AML-193 (cell line): Measurements from ENCODE around the gene OTUD6A.
"Not testable (repeated sequence)": the region's sequence is repeated elsewhere in the genome, so short reads cannot be mapped to it uniquely, and the experiment has no call there.

ENCODE experiments used
- DNase-seq, 2 experiments: peaks; one replicate each; lab custom pipeline; 2025; lab: John Stamatoyannopoulos, UW

The OTUD6A gene

GRCh38 chrX:70046978-70047377 is 15.3 kb upstream of the OTUD6A start:
- no peak for DNase-seq

GRCh38 chrX:70049406-70049805 is 12.9 kb upstream of the OTUD6A start:
- no peak for DNase-seq

- DNase-seq: no peak
These were observed 12.3 kb upstream of the OTUD6A start, which contains the start of gene AWAT2 for GRCh38 chrX:70049925-70050324. TSS of gene AWAT2 (minus strand) at chrX:70049938. CDS start at chrX:70049932, 6 bp downstream.

- DNase-seq: no peak
These were observed 9.2 kb upstream of the OTUD6A start for GRCh38 chrX:70052895-70053615.

GRCh38 chrX:70054391-70054790 is 7.9 kb upstream of the OTUD6A start:
- DNase-seq: no peak

GRCh38 chrX:70062961-70063550 is 799 bp downstream of the OTUD6A start:
- DNase-seq: no peak

GRCh38 chrX:70066646-70067045 is 4.4 kb downstream of the OTUD6A start:
- DNase-seq: no peak

- no peak for DNase-seq
These were observed 17.0 kb downstream of the OTUD6A start for GRCh38 chrX:70079297-70079696.

GRCh38 chrX:70079870-70080269 is 17.6 kb downstream of the OTUD6A start:
- DNase-seq: no peak

- no peak for DNase-seq
These were observed 20.5 kb downstream of the OTUD6A start for GRCh38 chrX:70082723-70083122.

- no peak for DNase-seq
These were observed 22.5 kb downstream of the OTUD6A start for GRCh38 chrX:70084592-70085240.

GRCh38 chrX:70087857-70088630 is 25.8 kb downstream of the OTUD6A start:
- no peak for DNase-seq

GRCh38 chrX:70088751-70089150 is 26.5 kb downstream of the OTUD6A start:
- no peak for DNase-seq

- DNase-seq: no peak
These were observed 27.5 kb downstream of the OTUD6A start for GRCh38 chrX:70089604-70090297.

- DNase-seq: no peak
These were observed 30.0 kb downstream of the OTUD6A start for GRCh38 chrX:70092247-70092646.

GRCh38 chrX:70096052-70096451 is 33.8 kb downstream of the OTUD6A start:
- DNase-seq: no peak

- no peak for DNase-seq
These were observed 43.0 kb downstream of the OTUD6A start for GRCh38 chrX:70105229-70105628.

GRCh38 chrX:70111436-70112026 is 49.3 kb downstream of the OTUD6A start:
- not testable (repeated sequence) for DNase-seq
